PC-3 (cell line): Measurements from ENCODE around the gene ATP12A. TPM values are rescaled to one million over a fixed set of nuclear protein-coding genes. Genes with fewer than 3 reads are reported as not detected.

ENCODE experiments used
- ATAC-seq: fragments of 200-7000 bp; cut with Tn5 transposase; 2 replicates; pipeline ENCODE4 v1.9.1; 2020; ENCODE audit warnings: mild to moderate bottlenecking, moderate library complexity
- BruUV-seq: library from RNA; stranded (reverse); fragments of 400-500 nt; replicated peaks from 2 replicates; lab custom pipeline; 2021; lab: Mats Ljungman, UMichigan
- CTCF ChIA-PET: fragments of 300-600 bp; sonication (Branson Sonifier 250); formaldehyde crosslinking; loops from one replicate; lab custom pipeline; 2022; ENCODE audit warnings: antibody characterized with exemption; lab: Charles Lee
- POLR2A ChIA-PET: fragments of 300-600 bp; sonication (Branson Sonifier 250); formaldehyde crosslinking; loops from one replicate; lab custom pipeline; 2022; ENCODE audit warnings: antibody characterized with exemption; ENCODE audit not compliant: unreplicated experiment; lab: Charles Lee
- DNase-seq: peaks from one replicate; pipeline ENCODE4 v3.0.0-alpha.2; 2015
- H2AFZ ChIP-seq: fragments of 300-600 bp; sonication (generic); 2 replicates; pipeline ENCODE4 v1.6.0; 2016; ENCODE audit warnings: antibody characterized with exemption, low read length
- H3F3A ChIP-seq: fragments of 300-600 bp; sonication (generic); one replicate; pipeline ENCODE4 v1.6.0; 2017; ENCODE audit warnings: antibody characterized with exemption, low read length, control low read depth, mild to moderate bottlenecking; ENCODE audit not compliant: unreplicated experiment
- H3K27ac ChIP-seq: fragments of 300-600 bp; sonication (generic); 2 replicates; pipeline ENCODE4 v1.5.1; 2016; ENCODE audit warnings: mild to moderate bottlenecking, low read length
- H3K27me3 ChIP-seq: fragments of 300-600 bp; sonication (generic); 2 replicates; pipeline ENCODE4 v1.6.1; 2016; ENCODE audit warnings: low read length, mixed read lengths
- H3K36me3 ChIP-seq: fragments of 300-600 bp; sonication (generic); 2 replicates; pipeline ENCODE4 v1.6.1; 2016; ENCODE audit warnings: low read depth, mixed run types, low read length, mixed read lengths
- H3K4me1 ChIP-seq: fragments of 300-600 bp; sonication (generic); 2 replicates; pipeline ENCODE4 v1.5.1; 2016; ENCODE audit warnings: low read length; ENCODE audit not compliant: insufficient read depth
- H3K4me2 ChIP-seq: fragments of 300-600 bp; sonication (generic); 2 replicates; pipeline ENCODE4 v1.6.0; 2016; ENCODE audit warnings: low read length
- H3K4me3 ChIP-seq: fragments of 300-600 bp; sonication (generic); 2 replicates; pipeline ENCODE4 v1.5.1; 2016; ENCODE audit warnings: mild to moderate bottlenecking, low read length, mixed read lengths
- H3K79me2 ChIP-seq: fragments of 300-600 bp; sonication (generic); 2 replicates; pipeline ENCODE4 v1.6.1; 2017; ENCODE audit warnings: low read length, mixed read lengths
- H3K9ac ChIP-seq: fragments of 300-600 bp; sonication (generic); 2 replicates; pipeline ENCODE4 v1.6.0; 2016; ENCODE audit warnings: mild to moderate bottlenecking, low read length
- H3K9me2 ChIP-seq: fragments of 300-600 bp; sonication (generic); replicated peaks from 2 replicates; pipeline ENCODE4 v1.6.1; 2016; ENCODE audit warnings: mixed run types, low read length, mixed read lengths
- H3K9me3 ChIP-seq: fragments of 300-600 bp; sonication (generic); 2 replicates; pipeline ENCODE4 v1.6.1; 2016; ENCODE audit warnings: low read length, mixed read lengths
- H4K20me1 ChIP-seq: fragments of 300-600 bp; sonication (generic); 2 replicates; pipeline ENCODE4 v1.6.1; 2016; ENCODE audit warnings: low read length, mixed read lengths
- CTCF ChIP-seq: fragments of 300-600 bp; sonication (generic); conservative IDR thresholded peaks from 2 replicates; pipeline ENCODE4 v1.5.1; 2017; ENCODE audit warnings: antibody characterized with exemption, low read depth, mild to moderate bottlenecking, low read length
- EZH2 ChIP-seq: fragments of 300-600 bp; sonication (generic); IDR thresholded peaks from one replicate; pipeline ENCODE4 v1.6.1; 2017; ENCODE audit warnings: antibody characterized with exemption, mild to moderate bottlenecking, low read length; ENCODE audit not compliant: unreplicated experiment
- EZH2phosphoT487 ChIP-seq: fragments of 300-600 bp; sonication (generic); IDR thresholded peaks from 2 replicates; pipeline ENCODE4 v1.6.1; 2018; ENCODE audit warnings: mild to moderate bottlenecking, antibody characterized with exemption, low read length, borderline replicate concordance
- intact Hi-C: fragments of 100-400 bp; cut with micrococcal nuclease; formaldehyde crosslinking; loops from 2 replicates; pipeline ENCODE4 v1.9.0; 2023
- total RNA-seq: library from RNA; depleted of rRNA; stranded (reverse); fragments of >200 nt; gene quantifications from 2 replicates; pipeline ENCODE4 v1.2.3, GENCODE V29; 2014

ATP12A gene
- total RNA-seq, 1 experiment from 2014 or later: 0.11 TPM

GRCh38 chr13:24744247-24744646 is 64.0 kb downstream of the ATP12A start:
- H4K20me1 ChIP-seq: no peaks in the 10 kb centered on the region
- H3K36me3 ChIP-seq: no peaks in the 10 kb centered on the region
- CTCF ChIA-PET: no interaction called here
- H3K9me3 ChIP-seq: no peaks in the 10 kb centered on the region
- H3F3A ChIP-seq: no peaks in the 10 kb centered on the region
- no peak overlapping the region for H3K4me3 ChIP-seq
- no peaks in the 10 kb centered on the region for H3K4me1 ChIP-seq
- H3K27me3 ChIP-seq: peaks cover 23% of the 10 kb centered on the region
- H2AFZ ChIP-seq: no peak overlapping the region
- H3K9ac ChIP-seq: no peak overlapping the region
- no peak overlapping the region for H3K27ac ChIP-seq
- TF ChIP-seq EZH2phosphoT487 (no peak), CTCF (no peak), EZH2 (no peak)
- intact Hi-C loops: no loop called here
- DNase-seq (no peak), ATAC-seq (no peak)
- no peaks in the 10 kb centered on the region for H3K79me2 ChIP-seq
- H3K9me2 ChIP-seq: no peaks in the 10 kb centered on the region
- H3K4me2 ChIP-seq: no peak overlapping the region
- POLR2A ChIA-PET: no interaction called here
- BruUV-seq: no TSS peak

- POLR2A ChIA-PET: no interaction called here
Measured at GRCh38 chr13:24745516-24745860, 65.3 kb downstream of the ATP12A start.

More at GRCh38 chr13:24745516-24745860, 65.3 kb downstream of the ATP12A start:
- Histone ChIP-seq H3K36me3 (no peaks in the 10 kb centered on the region), H3K4me2 (no peak overlapping the region), H4K20me1 (no peaks in the 10 kb centered on the region), H3K9me3 (no peaks in the 10 kb centered on the region), H3K4me3 (no peak overlapping the region), H3K9me2 (no peaks in the 10 kb centered on the region), H3K9ac (no peak overlapping the region), H3K79me2 (no peaks in the 10 kb centered on the region), H3F3A (no peaks in the 10 kb centered on the region), H3K27ac (no peak overlapping the region), H2AFZ (no peak overlapping the region), H3K4me1 (no peaks in the 10 kb centered on the region), H3K27me3 (peaks cover 33% of the 10 kb centered on the region)
- CTCF ChIA-PET: no interaction called here
- intact Hi-C loops: no loop called here
- TF ChIP-seq CTCF (no peak), EZH2 (no peak), EZH2phosphoT487 (no peak)
- ATAC-seq (no peak), DNase-seq (no peak)
- no TSS peak for BruUV-seq
